Sigmoid colon (tissue), 4 donors: ENCODE measurements around the gene RAD51D.

Experiments
- CTCF ChIP-seq, 4 experiments: fragments of 450-650 bp in 3 of 4; fragments of 200-600 bp in 1 of 4; IDR thresholded peaks; one replicate each; pipeline ENCODE4 v1.5.1; 2016 to 2019; ENCODE audit warnings: antibody characterized with exemption in 4 of 4, mild to moderate bottlenecking in 3 of 4, moderate library complexity in 2 of 4
- EP300 ChIP-seq, 4 donors: sonication (generic); formaldehyde crosslinking; IDR thresholded peaks; one replicate each; pipeline ENCODE4 v1.6.1; 2017; ENCODE audit warnings: antibody characterized with exemption in 4 of 4
- POLR2AphosphoS5 ChIP-seq, 4 donors: sonication (generic); formaldehyde crosslinking; IDR thresholded peaks; one replicate each; pipeline ENCODE4 v1.6.1; 2017; ENCODE audit warnings: antibody characterized with exemption in 4 of 4

GRCh38 chr17:35057332-35057915 is 62.2 kb downstream of the RAD51D start:
- TF ChIP-seq CTCF (IDR thresholded peaks at IDR 0.05) = no peak
- TF ChIP-seq POLR2AphosphoS5 (IDR thresholded peaks at IDR 0.05) = no peak
- no peak for TF ChIP-seq EP300 (IDR thresholded peaks at IDR 0.05)
